Lower lobe of right lung (tissue), 2 donors: ENCODE results near the gene GPC1. TPM values are rescaled to one million over a fixed set of nuclear protein-coding genes. Genes with fewer than 3 reads are reported as not detected.

Experiments
- ATAC-seq, 2 donors: fragments of 200-7000 bp; cut with Tn5 transposase; one replicate each; pipeline ENCODE4 v1.9.1; 2020 to 2022; ENCODE audit warnings: mild to moderate bottlenecking in 2 of 2, moderate library complexity in 2 of 2
- DNase-seq: peaks from one replicate; pipeline ENCODE4 v3.0.0-alpha.2; 2020
- H3K27ac ChIP-seq: fragments of 200-600 bp; one replicate; pipeline ENCODE4 v1.8.0; 2022
- H3K27me3 ChIP-seq: fragments of 200-600 bp; one replicate; pipeline ENCODE4 v1.8.0; 2022; ENCODE audit warnings: low read depth
- H3K36me3 ChIP-seq: fragments of 200-600 bp; one replicate; pipeline ENCODE4 v1.8.0; 2022; ENCODE audit warnings: mild to moderate bottlenecking
- H3K4me1 ChIP-seq: fragments of 200-600 bp; one replicate; pipeline ENCODE4 v1.8.0; 2022
- H3K4me3 ChIP-seq: fragments of 200-600 bp; one replicate; pipeline ENCODE4 v1.8.0; 2022; ENCODE audit warnings: mild to moderate bottlenecking
- H3K9me3 ChIP-seq: fragments of 200-600 bp; one replicate; pipeline ENCODE4 v1.8.0; 2022
- CTCF ChIP-seq: fragments of 200-600 bp; IDR thresholded peaks from one replicate; pipeline ENCODE4 v1.8.0; 2022; ENCODE audit warnings: antibody characterized with exemption, mild to moderate bottlenecking
- intact Hi-C: fragments of 100-400 bp; cut with DNase I; formaldehyde crosslinking; loops from one replicate; pipeline ENCODE4 v1.11.0; 2022
- total RNA-seq: library from RNA; stranded (reverse); fragmentation: NEBNext Ultra II Directional; extraction: Animal tissue kit (Norgen Biotek cat#: 25700); gene quantifications from one replicate; pipeline ENCODE4 v1.2.1, GENCODE V29; 2021
- donor health status: DM: no; HTN: yes; CAD: no; lungs with severe emphysema.

GPC1 gene
- total RNA-seq, 1 donor from 2014 or later: 14.7 TPM

DNA sequence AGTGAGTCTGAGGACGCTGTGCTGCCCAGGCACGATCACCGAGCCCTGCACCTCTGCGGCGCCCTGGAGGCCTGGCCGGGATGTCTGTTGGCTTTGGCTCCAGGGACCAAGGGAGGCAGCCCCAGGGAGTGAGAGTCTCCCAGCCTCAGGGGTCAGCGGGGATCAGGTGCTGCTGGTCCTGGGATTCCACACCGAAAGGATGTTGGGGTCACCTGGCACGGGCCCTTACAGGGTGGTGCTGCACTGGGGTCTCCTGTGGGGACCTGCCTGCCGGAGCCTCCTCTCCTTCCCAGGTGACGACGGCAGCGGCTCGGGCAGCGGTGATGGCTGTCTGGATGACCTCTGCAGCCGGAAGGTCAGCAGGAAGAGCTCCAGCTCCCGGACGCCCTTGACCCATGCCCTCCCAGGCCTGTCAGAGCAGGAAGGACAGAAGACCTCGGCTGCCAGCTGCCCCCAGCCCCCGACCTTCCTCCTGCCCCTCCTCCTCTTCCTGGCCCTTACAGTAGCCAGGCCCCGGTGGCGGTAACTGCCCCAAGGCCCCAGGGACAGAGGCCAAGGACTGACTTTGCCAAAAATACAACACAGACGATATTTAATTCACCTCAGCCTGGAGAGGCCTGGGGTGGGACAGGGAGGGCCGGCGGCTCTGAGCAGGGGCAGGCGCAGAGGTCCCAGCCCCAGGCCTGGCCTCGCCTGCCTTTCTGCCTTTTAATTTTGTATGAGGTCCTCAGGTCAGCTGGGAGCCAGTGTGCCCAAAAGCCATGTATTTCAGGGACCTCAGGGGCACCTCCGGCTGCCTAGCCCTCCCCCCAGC is 30.5 kb downstream of the GPC1 start:
- Histone ChIP-seq H3K4me1 (no peaks in the 10 kb centered on the region), H3K27me3 (no peaks in the 10 kb centered on the region), H3K27ac (no peak overlapping the region), H3K36me3 (no peaks in the 10 kb centered on the region), H3K4me3 (no peak overlapping the region), H3K9me3 (no peaks in the 10 kb centered on the region)
- intact Hi-C loops: no loop called here
- ATAC-seq (no peak), DNase-seq (no peak)
- no peak for TF ChIP-seq CTCF

- ATAC-seq (no peak), DNase-seq (no peak)
- TF ChIP-seq CTCF: no peak
- Histone ChIP-seq H3K9me3 (no peaks in the 10 kb centered on the region), H3K4me1 (no peaks in the 10 kb centered on the region), H3K27ac (no peak overlapping the region), H3K4me3 (no peak overlapping the region), H3K27me3 (no peaks in the 10 kb centered on the region), H3K36me3 (no peaks in the 10 kb centered on the region)
- intact Hi-C loops: no loop called here
Observed at GRCh38 chr2:240466579-240467148, 31.2 kb downstream of the GPC1 start.

DNA sequence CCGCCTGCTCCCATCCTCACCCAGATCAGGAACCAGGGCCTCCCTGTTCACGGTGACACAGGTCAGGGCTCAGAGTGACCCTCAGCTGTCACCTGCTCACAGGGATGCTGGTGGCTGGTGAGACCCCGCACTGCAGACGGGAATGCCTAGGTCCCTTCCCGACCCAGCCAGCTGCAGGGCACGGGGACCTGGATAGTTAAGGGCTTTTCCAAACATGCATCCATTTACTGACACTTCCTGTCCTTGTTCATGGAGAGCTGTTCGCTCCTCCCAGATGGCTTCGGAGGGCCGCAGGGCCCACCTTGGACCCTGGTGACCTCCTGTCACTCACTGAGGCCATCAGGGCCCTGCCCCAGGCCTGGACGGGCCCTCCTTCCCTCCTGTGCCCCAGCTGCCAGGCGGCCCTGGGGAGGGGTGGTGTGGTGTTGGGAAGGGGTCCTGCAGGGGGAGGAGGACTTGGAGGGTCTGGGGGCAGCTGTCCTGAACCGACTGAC is 31.7 kb downstream of the GPC1 start:
- Histone ChIP-seq H3K36me3 (no peaks in the 10 kb centered on the region), H3K27ac (no peak overlapping the region), H3K9me3 (no peaks in the 10 kb centered on the region), H3K4me3 (no peak overlapping the region), H3K27me3 (no peaks in the 10 kb centered on the region), H3K4me1 (no peaks in the 10 kb centered on the region)
- intact Hi-C loops: no loop called here
- DNase-seq (no peak), ATAC-seq (peak in 1 of 2 donors; percentile 6)
- TF ChIP-seq CTCF: no peak

- no peak overlapping the region for H3K4me3 ChIP-seq
- no peak overlapping the region for H3K27ac ChIP-seq
- peaks cover 2% of the 10 kb centered on the region for H3K9me3 ChIP-seq
- no peak for TF ChIP-seq CTCF
- H3K36me3 ChIP-seq: no peaks in the 10 kb centered on the region
- H3K4me1 ChIP-seq: no peaks in the 10 kb centered on the region
- ATAC-seq (no peak), DNase-seq (no peak)
- no peaks in the 10 kb centered on the region for H3K27me3 ChIP-seq
- intact Hi-C loops: no loop called here
Observed at GRCh38 chr2:240467659-240468302, 32.3 kb downstream of the GPC1 start.

- H3K9me3 ChIP-seq: peaks cover 10% of the 10 kb centered on the region
- no peak for TF ChIP-seq CTCF
- H3K36me3 ChIP-seq: no peaks in the 10 kb centered on the region
- DNase-seq (no peak), ATAC-seq (no peak)
- no peaks in the 10 kb centered on the region for H3K27me3 ChIP-seq
- intact Hi-C loops: no loop called here
- H3K27ac ChIP-seq: no peak overlapping the region
- H3K4me3 ChIP-seq: no peak overlapping the region
- H3K4me1 ChIP-seq: no peaks in the 10 kb centered on the region
Observed at GRCh38 chr2:240468303-240469238, 33.1 kb downstream of the GPC1 start.
